Amygdala (tissue), 56 donors: ENCODE results near the gene C5orf24.
"Not testable (repeated sequence)": the region's sequence is repeated elsewhere in the genome, so short reads cannot be mapped to it uniquely, and the experiment has no call there.

Source experiments
- DNase-seq, 56 donors: peaks; one replicate each; lab custom pipeline; 2025; lab: John Stamatoyannopoulos, UW

Gene C5orf24

GRCh38 chr5:134845852-134846640 lies at the start of gene C5orf24:
Gene C5orf24 (plus strand): TSS chr5:134845968. CDS start chr5:134854901, 8,933 bp downstream.
- DNase-seq, result peak; percentile 18 to 96 (median 89)

GRCh38 chr5:134798468-134798867 lies 47.3 kb upstream of the C5orf24 start:
- DNase-seq, result no peak

GRCh38 chr5:134803821-134804220 lies 41.9 kb upstream of the C5orf24 start:
- no peak for DNase-seq

GRCh38 chr5:134813407-134813806 lies 32.4 kb upstream of the C5orf24 start:
- DNase-seq, result no peak

- no peak for DNase-seq
Measured at GRCh38 chr5:134813827-134814226, 31.9 kb upstream of the C5orf24 start.

- DNase-seq, result no peak
Measured at GRCh38 chr5:134817006-134817405, 28.8 kb upstream of the C5orf24 start.

GRCh38 chr5:134818776-134819175 lies 27.0 kb upstream of the C5orf24 start:
- no peak for DNase-seq

- DNase-seq, result no peak
Measured at GRCh38 chr5:134819407-134819963, 26.3 kb upstream of the C5orf24 start.

- no peak for DNase-seq
Measured at GRCh38 chr5:134821841-134822240, 23.9 kb upstream of the C5orf24 start.

GRCh38 chr5:134824681-134825080 lies 21.1 kb upstream of the C5orf24 start:
- no peak for DNase-seq

GRCh38 chr5:134825212-134825611 lies 20.6 kb upstream of the C5orf24 start:
- no peak for DNase-seq

- DNase-seq, result no peak
Measured at GRCh38 chr5:134833340-134834032, 12.3 kb upstream of the C5orf24 start.

GRCh38 chr5:134835623-134836022 lies 10.1 kb upstream of the C5orf24 start:
- no peak for DNase-seq

- no peak for DNase-seq
Measured at GRCh38 chr5:134837530-134838181, 8.1 kb upstream of the C5orf24 start.

- DNase-seq, result not testable (repeated sequence)
Measured at GRCh38 chr5:134838361-134838760, 7.4 kb upstream of the C5orf24 start.

- DNase-seq, result no peak
Measured at GRCh38 chr5:134840811-134841210, 5.0 kb upstream of the C5orf24 start.

- no peak for DNase-seq
Measured at GRCh38 chr5:134844252-134844651, 1.5 kb upstream of the C5orf24 start.

- DNase-seq, result no peak
Measured at GRCh38 chr5:134845335-134845851, 375 bp upstream of the C5orf24 start.

GRCh38 chr5:134846641-134846960 lies 833 bp downstream of the C5orf24 start:
- DNase-seq, result no peak

GRCh38 chr5:134849434-134849933 lies 3.7 kb downstream of the C5orf24 start:
- DNase-seq, result not testable (repeated sequence)
